HG03064 (cell line): ENCODE data around the gene TSPAN18.

Experiments
- ATAC-seq: cut with Tn5 transposase; IDR thresholded peaks from one replicate; pipeline ENCODE4 v1.9.1; 2021; ENCODE audit warnings: low read depth; ENCODE audit not compliant: unreplicated experiment

Gene TSPAN18

GRCh38 chr11:44709966-44710365 is 16.8 kb upstream of the TSPAN18 start:
- no peak for ATAC-seq

GRCh38 chr11:44711113-44711786 is 15.5 kb upstream of the TSPAN18 start:
- no peak for ATAC-seq

- no peak for ATAC-seq
Measured at GRCh38 chr11:44711787-44712608, 14.8 kb upstream of the TSPAN18 start.

- no peak for ATAC-seq
Measured at GRCh38 chr11:44713022-44713421, 13.7 kb upstream of the TSPAN18 start.

GRCh38 chr11:44716256-44716655 is 10.5 kb upstream of the TSPAN18 start:
- ATAC-seq: no peak

GRCh38 chr11:44718057-44718456 is 8.7 kb upstream of the TSPAN18 start:
- no peak for ATAC-seq

GRCh38 chr11:44718612-44719390 is 8.0 kb upstream of the TSPAN18 start:
- no peak for ATAC-seq

- ATAC-seq: no peak
Measured at GRCh38 chr11:44725016-44725685, 1.6 kb upstream of the TSPAN18 start.

- ATAC-seq: no peak
Measured at GRCh38 chr11:44725757-44726282, 942 bp upstream of the TSPAN18 start.

- no peak for ATAC-seq
Measured at GRCh38 chr11:44727114-44727372, 281 bp downstream of the TSPAN18 start.

- ATAC-seq: no peak
Measured at GRCh38 chr11:44727373-44728287, 868 bp downstream of the TSPAN18 start.

- ATAC-seq: no peak
Measured at GRCh38 chr11:44728491-44728910, 1.7 kb downstream of the TSPAN18 start.

- no peak for ATAC-seq
Measured at GRCh38 chr11:44729063-44729462, 2.3 kb downstream of the TSPAN18 start.

- no peak for ATAC-seq
Measured at GRCh38 chr11:44729713-44730112, 3.0 kb downstream of the TSPAN18 start.

- ATAC-seq: no peak
Measured at GRCh38 chr11:44730775-44731174, 4.0 kb downstream of the TSPAN18 start.

GRCh38 chr11:44731685-44732430 is 5.1 kb downstream of the TSPAN18 start:
- no peak for ATAC-seq

- ATAC-seq: no peak
Measured at GRCh38 chr11:44732564-44732963, 5.8 kb downstream of the TSPAN18 start.

GRCh38 chr11:44733877-44734276 is 7.1 kb downstream of the TSPAN18 start:
- ATAC-seq: no peak

GRCh38 chr11:44734843-44735381 is 8.2 kb downstream of the TSPAN18 start:
- no peak for ATAC-seq
